ENCODE measurements around the gene PTGDS. TPM values are rescaled to one million over a fixed set of nuclear protein-coding genes. Genes with fewer than 3 reads are reported as not detected.

The PTGDS gene
- not detected in 2 replicates for total RNA-seq

GRCh38 chr9:136977223-136977622 is at the start of gene PTGDS:
PTGDS (plus strand) TSS chr9:136977504; CDS start chr9:136977579, 75 bp downstream.

GRCh38 chr9:136944519-136945332 is 32.6 kb upstream of the PTGDS start, which contains the start of the genes C8G and FBXW5:
C8G (plus strand) TSS chr9:136945243; CDS start chr9:136945321, 78 bp downstream.
FBXW5 (minus strand) TSS chr9:136944738; CDS start chr9:136944083, 655 bp downstream.

GRCh38 chr9:136951541-136952320 is 25.6 kb upstream of the PTGDS start, which contains the start of gene LCN12:
LCN12 (plus strand) TSS chr9:136952273; CDS start chr9:136952328, 55 bp downstream.

GRCh38 chr9:136982232-136983051 is 5.1 kb downstream of the PTGDS start, which contains the start of gene LCNL1:
LCNL1 (plus strand) TSS chr9:136982993; CDS start chr9:136983587, 594 bp downstream.

GRCh38 chr9:136991993-136992818 is 14.9 kb downstream of the PTGDS start, which contains the start of gene PAXX:
PAXX (plus strand) TSS chr9:136992422; CDS start chr9:136992444, 22 bp downstream.

GRCh38 chr9:136996361-136997292 is 19.3 kb downstream of the PTGDS start, which contains the start of gene CLIC3:
CLIC3 (minus strand) TSS chr9:136996568; CDS start chr9:136996543, 25 bp downstream.

GRCh38 chr9:137027369-137028262 is 50.3 kb downstream of the PTGDS start, which contains the start of gene ABCA2:
ABCA2 (minus strand) TSS chr9:137028237; CDS start chr9:137028140, 97 bp downstream.

Other genes with a start within 250 kb of the PTGDS start
- not detected in 2 replicates for gene LCN10, start 234.6 kb upstream of the PTGDS start, total RNA-seq
- gene LCN6, start 229.0 kb upstream of the PTGDS start, total RNA-seq: not detected in 2 replicates
- gene LCN8, start 219.3 kb upstream of the PTGDS start, total RNA-seq: not detected in 2 replicates
- not detected in 2 replicates for gene LCN15, start 213.0 kb upstream of the PTGDS start, total RNA-seq
- gene TMEM141, start 186.2 kb upstream of the PTGDS start, total RNA-seq: 163 and 200 TPM in 2 replicates
- 0.42 TPM in 1 of 2 replicates, not detected in the other for gene CCDC183, start 181.2 kb upstream of the PTGDS start, total RNA-seq
- gene RABL6, start 169.6 kb upstream of the PTGDS start, total RNA-seq: 86.5 and 106 TPM in 2 replicates
- gene AJM1, start 135.0 kb upstream of the PTGDS start, total RNA-seq: 1.8 and 2.0 TPM in 2 replicates
- gene PHPT1, start 128.1 kb upstream of the PTGDS start, total RNA-seq: 109 and 144 TPM in 2 replicates
- 0.74 and 1.4 TPM in 2 replicates for gene MAMDC4, start 125.2 kb upstream of the PTGDS start, total RNA-seq
- 341 and 351 TPM in 2 replicates for gene EDF1, start 111.2 kb upstream of the PTGDS start, total RNA-seq
- gene TRAF2, start 91.0 kb upstream of the PTGDS start, total RNA-seq: 11.5 and 16.3 TPM in 2 replicates
- gene FBXW5, start 32.8 kb upstream of the PTGDS start, total RNA-seq: 147 and 164 TPM in 2 replicates
- gene C8G, start 32.3 kb upstream of the PTGDS start, total RNA-seq: not detected in 2 replicates
- gene LCN12, start 25.2 kb upstream of the PTGDS start, total RNA-seq: not detected in 2 replicates
- gene LCNL1, start 5.5 kb downstream of the PTGDS start, total RNA-seq: not detected in 2 replicates
- gene PAXX, start 14.9 kb downstream of the PTGDS start, total RNA-seq: 50.9 and 69.2 TPM in 2 replicates
- 179 and 203 TPM in 2 replicates for gene CLIC3, start 19.1 kb downstream of the PTGDS start, total RNA-seq
- 11.9 and 15.6 TPM in 2 replicates for gene ABCA2, start 50.7 kb downstream of the PTGDS start, total RNA-seq
- not detected in 2 replicates for gene FUT7, start 54.6 kb downstream of the PTGDS start, total RNA-seq
- gene NPDC1, start 68.7 kb downstream of the PTGDS start, total RNA-seq: 36.7 and 39.0 TPM in 2 replicates
- 1.1 and 1.4 TPM in 2 replicates for gene ENTPD2, start 76.6 kb downstream of the PTGDS start, total RNA-seq
- gene SAPCD2, start 93.1 kb downstream of the PTGDS start, total RNA-seq: 31.6 and 31.9 TPM in 2 replicates
- gene UAP1L1, start 100.0 kb downstream of the PTGDS start, total RNA-seq: 2.7 and 4.0 TPM in 2 replicates
- 59.0 and 62.8 TPM in 2 replicates for gene MAN1B1, start 109.5 kb downstream of the PTGDS start, total RNA-seq
- gene DPP7, start 137.2 kb downstream of the PTGDS start, total RNA-seq: 52.1 and 52.4 TPM in 2 replicates
- gene GRIN1, start 161.7 kb downstream of the PTGDS start, total RNA-seq: 0.14 and 0.42 TPM in 2 replicates
- gene LRRC26, start 192.5 kb downstream of the PTGDS start, total RNA-seq: 0.35 and 0.70 TPM in 2 replicates
- gene TMEM210, start 194.6 kb downstream of the PTGDS start, total RNA-seq: not detected in 2 replicates
- gene ANAPC2, start 211.1 kb downstream of the PTGDS start, total RNA-seq: 14.7 and 15.9 TPM in 2 replicates
- 119 and 122 TPM in 2 replicates for gene SSNA1, start 211.2 kb downstream of the PTGDS start, total RNA-seq
- 11.4 and 12.5 TPM in 2 replicates for gene TPRN, start 223.2 kb downstream of the PTGDS start, total RNA-seq
- gene TMEM203, start 228.1 kb downstream of the PTGDS start, total RNA-seq: 38.4 and 43.2 TPM in 2 replicates
- 9.2 and 12.6 TPM in 2 replicates for gene NDOR1, start 228.2 kb downstream of the PTGDS start, total RNA-seq
- 0.70 and 1.5 TPM in 2 replicates for gene RNF208, start 244.7 kb downstream of the PTGDS start, total RNA-seq
- gene CYSRT1, start 247.7 kb downstream of the PTGDS start, total RNA-seq: 17.3 and 19.3 TPM in 2 replicates
- 0.35 and 0.70 TPM in 2 replicates for gene RNF224, start 250.0 kb downstream of the PTGDS start, total RNA-seq